Lung (tissue), 12 donors: ENCODE measurements around the gene TMCO4. TPM values are rescaled to one million over a fixed set of nuclear protein-coding genes. Genes with fewer than 3 reads are reported as not detected.

ENCODE experiments used
- ATAC-seq: fragments of 200-7000 bp; cut with Tn5 transposase; one replicate; pipeline ENCODE4 v1.9.1; 2020; ENCODE audit warnings: moderate number of reproducible peaks; ENCODE audit not compliant: insufficient read depth, low FRiP score
- DNase-seq, 3 donors: peaks; one replicate each; pipeline ENCODE4 v3.0.0-alpha.2; 2013 to 2017
- H3K27ac ChIP-seq, 2 donors: one replicate each; pipeline ENCODE4 v1.5.1; 2013; ENCODE audit warnings: mild to moderate bottlenecking in 2 of 2, moderate library complexity in 2 of 2, control low read depth in 1 of 2, inconsistent platforms in 1 of 2, low read depth in 1 of 2, low read length in 1 of 2
- H3K27me3 ChIP-seq, 3 donors: one replicate each; pipeline ENCODE4 v1.5.1; 2013; ENCODE audit warnings: low read length in 2 of 3; ENCODE audit not compliant: control insufficient read depth in 3 of 3, insufficient read depth in 3 of 3
- H3K36me3 ChIP-seq, 4 donors: one replicate each; pipeline ENCODE4 v1.5.1; 2013; ENCODE audit warnings: low read length in 4 of 4, mild to moderate bottlenecking in 1 of 4, moderate library complexity in 1 of 4; ENCODE audit not compliant: control insufficient read depth in 4 of 4, insufficient read depth in 4 of 4
- H3K4me1 ChIP-seq, 5 donors: one replicate each; pipeline ENCODE4 v1.5.1; 2013; ENCODE audit warnings: low read length in 5 of 5, mild to moderate bottlenecking in 2 of 5, moderate library complexity in 1 of 5; ENCODE audit not compliant: control insufficient read depth in 5 of 5, insufficient read depth in 5 of 5
- H3K4me3 ChIP-seq: one replicate; pipeline ENCODE4 v1.5.1; 2013; ENCODE audit warnings: mild to moderate bottlenecking, control low read depth, moderate library complexity
- H3K9ac ChIP-seq, 2 donors: one replicate each; pipeline ENCODE4 v1.5.1; 2013; ENCODE audit warnings: low read length in 2 of 2, control low read depth in 1 of 2; ENCODE audit not compliant: insufficient read depth in 1 of 2
- H3K9me3 ChIP-seq, 4 donors: one replicate each; pipeline ENCODE4 v1.5.1; 2013; ENCODE audit warnings: low read length in 3 of 4, mild to moderate bottlenecking in 1 of 4, moderate library complexity in 1 of 4; ENCODE audit not compliant: control insufficient read depth in 4 of 4, insufficient read depth in 3 of 4
- WGBS, 2 donors: extraction: QIAGEN DNeasy Blood & Tissue Kit; methylation state at CpG; one replicate each; pipeline ENCODE4 v1.1.7; 2013; 5-methylcytosine and 5-hydroxymethylcytosine counted together
- polyA plus RNA-seq, 2 donors: library from polyadenylated mRNA; stranded (reverse); fragments of 200-250 nt; gene quantifications; one replicate each; pipeline ENCODE4 v1.2.1, GENCODE V29; 2013
- total RNA-seq, 2 donors: library from RNA; depleted of rRNA in 1 of 2; stranded (reverse); fragments of >200 nt in 1 of 2; gene quantifications; one replicate each; pipeline ENCODE4 v1.2.1, GENCODE V29; 2014 to 2021
- TF ChIP-seq, protein P1 (sequence below): IDR thresholded peaks from 2 replicates; pipeline ENCODE4 v1.5.1; 2012; ENCODE audit warnings: mild to moderate bottlenecking; ENCODE audit errors: control extremely low read depth, extremely low read depth
- donor health status: control.
- donor health status: control.
- donor health status: Bipolar disorder and iron deficiency.
- donor health status: healthy.
- donor health status: DM: yes; HTN: yes; CAD: no.

Gene TMCO4
- total and polyA plus RNA-seq, 4 donors, result 14.3 to 27.8 (median 19.5) TPM

GRCh38 chr1:19676438-19676922 is 123.2 kb downstream of the TMCO4 start:
- Histone ChIP-seq H3K4me3 (no peak overlapping the region), H3K9ac (no peak overlapping the region), H3K27me3 (peaks cover 0 to 3% (median 0%) of the 10 kb centered on the region in 3 donors), H3K27ac (no peak overlapping the region), H3K9me3 (no peaks in the 10 kb centered on the region), H3K4me1 (no peaks in the 10 kb centered on the region), H3K36me3 (no peaks in the 10 kb centered on the region)
- peak; percentile 73 to 83 (median 80) for DNase-seq
- ATAC-seq, result no peak
- 32 to 33% methylated on average over 13 of the region's 13 CpGs for WGBS, 2 donors
- TF ChIP-seq, protein P1, sequence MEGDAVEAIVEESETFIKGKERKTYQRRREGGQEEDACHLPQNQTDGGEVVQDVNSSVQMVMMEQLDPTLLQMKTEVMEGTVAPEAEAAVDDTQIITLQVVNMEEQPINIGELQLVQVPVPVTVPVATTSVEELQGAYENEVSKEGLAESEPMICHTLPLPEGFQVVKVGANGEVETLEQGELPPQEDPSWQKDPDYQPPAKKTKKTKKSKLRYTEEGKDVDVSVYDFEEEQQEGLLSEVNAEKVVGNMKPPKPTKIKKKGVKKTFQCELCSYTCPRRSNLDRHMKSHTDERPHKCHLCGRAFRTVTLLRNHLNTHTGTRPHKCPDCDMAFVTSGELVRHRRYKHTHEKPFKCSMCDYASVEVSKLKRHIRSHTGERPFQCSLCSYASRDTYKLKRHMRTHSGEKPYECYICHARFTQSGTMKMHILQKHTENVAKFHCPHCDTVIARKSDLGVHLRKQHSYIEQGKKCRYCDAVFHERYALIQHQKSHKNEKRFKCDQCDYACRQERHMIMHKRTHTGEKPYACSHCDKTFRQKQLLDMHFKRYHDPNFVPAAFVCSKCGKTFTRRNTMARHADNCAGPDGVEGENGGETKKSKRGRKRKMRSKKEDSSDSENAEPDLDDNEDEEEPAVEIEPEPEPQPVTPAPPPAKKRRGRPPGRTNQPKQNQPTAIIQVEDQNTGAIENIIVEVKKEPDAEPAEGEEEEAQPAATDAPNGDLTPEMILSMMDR, result no peak

DNA sequence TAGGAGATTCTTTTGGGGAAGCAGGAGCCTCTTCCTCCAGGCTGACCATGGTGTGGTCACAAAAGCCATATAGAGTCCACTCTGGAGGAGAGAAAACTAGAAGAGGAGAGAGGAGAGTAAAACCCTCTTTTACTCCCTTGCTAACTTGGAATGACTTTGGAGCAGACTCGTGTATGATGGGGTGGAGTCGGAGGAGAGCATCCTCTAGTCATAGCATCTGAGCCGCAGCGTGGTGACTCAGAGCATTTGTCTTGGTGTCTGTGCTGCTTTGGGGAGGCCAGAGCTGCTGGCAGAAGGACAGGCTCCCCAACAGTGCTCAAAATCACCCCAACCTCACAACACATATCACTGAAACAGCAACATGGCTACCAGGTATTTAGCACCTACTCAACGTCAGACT is 123.9 kb downstream of the TMCO4 start:
- DNase-seq (no peak), ATAC-seq (no peak)
- H3K9ac ChIP-seq, result no peak overlapping the region
- no peak overlapping the region for H3K27ac ChIP-seq
- no peaks in the 10 kb centered on the region for H3K36me3 ChIP-seq
- H3K4me1 ChIP-seq, result no peaks in the 10 kb centered on the region
- no peaks in the 10 kb centered on the region for H3K9me3 ChIP-seq
- TF ChIP-seq, protein P1, result no peak
- peaks cover 0 to 3% (median 0%) of the 10 kb centered on the region in 3 donors for H3K27me3 ChIP-seq
- no peak overlapping the region for H3K4me3 ChIP-seq
- WGBS, 2 donors, result 72 to 76% methylated on average over 5 of the region's 5 CpGs

DNA sequence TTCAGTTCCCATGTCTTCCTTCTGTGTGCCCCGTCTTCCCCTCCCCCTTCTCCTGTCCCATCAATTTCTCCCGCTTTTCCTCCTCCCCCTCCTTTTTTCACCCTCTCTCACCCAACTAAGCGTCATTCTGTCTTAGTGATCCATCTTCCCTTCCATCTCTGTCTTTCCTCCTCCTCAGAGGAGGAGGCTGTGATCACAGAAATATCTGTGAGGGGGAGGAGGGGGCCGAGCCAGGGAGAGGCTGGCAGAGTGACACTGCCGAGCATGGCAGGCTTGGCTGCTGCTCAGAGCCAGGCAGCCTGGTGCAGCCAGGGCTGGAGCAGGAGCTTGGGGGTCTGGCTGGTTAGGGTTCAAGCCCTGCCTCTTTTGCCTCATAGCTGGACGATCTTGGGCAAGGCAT is 127.5 kb downstream of the TMCO4 start:
- WGBS, 2 donors, result 41 to 56% methylated on average over 6 of the region's 6 CpGs
- Histone ChIP-seq H3K27ac (no peak overlapping the region), H3K4me1 (no peaks in the 10 kb centered on the region), H3K27me3 (peaks cover 0 to 20% (median 4%) of the 10 kb centered on the region in 3 donors), H3K4me3 (no peak overlapping the region), H3K9ac (no peak overlapping the region), H3K9me3 (no peaks in the 10 kb centered on the region), H3K36me3 (no peaks in the 10 kb centered on the region)
- DNase-seq (no peak), ATAC-seq (no peak)
- TF ChIP-seq, protein P1, result no peak

DNA sequence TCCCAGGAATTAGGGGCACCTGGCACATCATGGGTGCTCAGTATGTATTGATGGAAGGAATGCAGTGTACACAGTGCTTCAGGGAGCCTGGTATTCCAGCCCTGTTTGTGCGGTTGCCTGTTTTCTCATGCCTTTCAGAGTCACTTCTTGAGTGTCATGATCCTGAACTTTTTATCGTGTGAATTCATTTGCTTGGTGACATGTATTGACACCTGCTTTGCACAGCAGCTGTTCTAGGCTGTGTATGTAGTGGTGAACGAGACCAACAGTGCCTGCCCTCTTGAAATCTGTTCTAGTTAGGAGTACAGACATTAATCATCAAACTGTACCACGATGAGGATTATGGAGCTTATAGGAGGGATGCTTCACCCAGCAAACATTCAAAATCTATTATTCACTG is 128.9 kb downstream of the TMCO4 start:
- TF ChIP-seq, protein P1, result no peak
- no peak overlapping the region for H3K9ac ChIP-seq
- DNase-seq (no peak), ATAC-seq (no peak)
- no peak overlapping the region for H3K27ac ChIP-seq
- H3K4me3 ChIP-seq, result no peak overlapping the region
- 61 to 71% methylated on average over 4 of the region's 4 CpGs for WGBS, 2 donors
- no peaks in the 10 kb centered on the region for H3K36me3 ChIP-seq
- no peaks in the 10 kb centered on the region for H3K4me1 ChIP-seq
- no peaks in the 10 kb centered on the region for H3K9me3 ChIP-seq
- H3K27me3 ChIP-seq, result peaks cover 4 to 35% (median 5%) of the 10 kb centered on the region in 3 donors
